Measurements from ENCODE around the gene MINDY2.
A peak's percentile ranks its signal among the peaks of the same experiment; 100 is the strongest.
"Not testable (repeated sequence)": the region's sequence is repeated elsewhere in the genome, so short reads cannot be mapped to it uniquely, and the experiment has no call there.

MINDY2 gene

DNA sequence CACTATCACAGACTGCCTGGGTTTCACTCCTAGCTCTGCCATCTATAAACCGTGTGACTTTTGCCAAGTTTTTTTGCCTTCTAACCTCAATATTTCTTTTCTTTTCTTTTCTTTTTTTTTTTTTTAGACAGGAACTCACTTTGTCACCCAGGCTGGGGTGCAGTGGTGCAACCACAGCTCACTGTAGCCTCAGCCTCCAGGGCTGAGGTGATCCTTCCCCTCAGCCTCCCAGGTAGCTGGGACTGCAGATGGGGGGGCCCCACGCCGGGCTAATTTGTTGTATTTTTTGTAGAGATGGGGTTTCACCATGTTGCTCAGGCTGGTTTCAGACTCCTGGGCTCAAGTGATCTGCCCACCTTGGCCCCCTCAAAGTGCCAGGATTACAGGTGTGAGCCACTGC is 18.4 kb upstream of the MINDY2 start:
- DNase-seq (ENCODE audit: low spot score) = no peak

DNA sequence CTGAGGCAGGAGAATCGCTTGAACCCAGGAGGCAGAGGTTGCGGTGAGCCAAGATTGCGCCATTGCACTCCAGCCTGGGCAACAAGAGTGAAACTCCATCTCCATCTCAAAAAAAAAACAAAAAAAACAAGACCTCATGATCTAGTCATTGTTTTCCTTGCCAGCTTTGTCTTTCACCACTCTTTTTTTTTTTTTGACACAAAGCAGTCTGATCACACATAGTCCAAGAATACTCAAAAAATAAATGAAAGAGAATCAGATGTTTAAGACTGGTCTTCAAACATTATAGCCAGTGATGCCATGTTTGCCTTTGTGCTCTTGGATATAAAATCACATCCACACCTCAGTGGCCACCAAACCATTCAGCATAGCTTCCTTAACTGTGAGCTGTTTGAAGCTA is 15.8 kb upstream of the MINDY2 start:
- no peak for DNase-seq (ENCODE audit: low spot score)

- peak; percentile 44 for DNase-seq (ENCODE audit: low spot score)
Observed at GRCh38 chr15:58755956-58756355, 15.1 kb upstream of the MINDY2 start.

DNA sequence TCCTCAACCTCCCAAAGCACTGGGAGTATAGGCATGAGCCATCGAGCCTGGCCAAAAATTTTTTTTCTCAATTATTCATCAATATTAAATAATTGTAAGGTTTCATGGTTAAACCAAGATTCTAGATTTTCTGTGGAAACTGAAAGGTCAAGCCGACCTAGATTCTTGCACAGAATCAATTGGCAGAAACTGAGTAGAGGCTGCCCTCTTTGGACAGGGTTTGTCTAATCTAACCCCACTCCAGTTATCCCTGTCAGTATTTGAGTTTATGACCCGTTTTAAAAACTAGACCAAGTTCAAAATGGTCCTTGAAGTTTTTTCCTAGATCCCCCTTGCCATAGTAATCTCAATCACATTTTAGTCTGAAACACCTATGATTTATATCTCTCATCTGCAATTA is 13.0 kb upstream of the MINDY2 start:
- no peak for DNase-seq (ENCODE audit: low spot score)

- DNase-seq (ENCODE audit: low spot score) = no peak
Observed at GRCh38 chr15:58760385-58761009, 10.6 kb upstream of the MINDY2 start.

- no peak for DNase-seq (ENCODE audit: low spot score)
Observed at GRCh38 chr15:58761010-58761388, 10.1 kb upstream of the MINDY2 start.

- no peak for DNase-seq (ENCODE audit: low spot score)
Observed at GRCh38 chr15:58762285-58762684, 8.8 kb upstream of the MINDY2 start.

GRCh38 chr15:58762731-58763130 is 8.4 kb upstream of the MINDY2 start:
- no peak for DNase-seq (ENCODE audit: low spot score)

DNA sequence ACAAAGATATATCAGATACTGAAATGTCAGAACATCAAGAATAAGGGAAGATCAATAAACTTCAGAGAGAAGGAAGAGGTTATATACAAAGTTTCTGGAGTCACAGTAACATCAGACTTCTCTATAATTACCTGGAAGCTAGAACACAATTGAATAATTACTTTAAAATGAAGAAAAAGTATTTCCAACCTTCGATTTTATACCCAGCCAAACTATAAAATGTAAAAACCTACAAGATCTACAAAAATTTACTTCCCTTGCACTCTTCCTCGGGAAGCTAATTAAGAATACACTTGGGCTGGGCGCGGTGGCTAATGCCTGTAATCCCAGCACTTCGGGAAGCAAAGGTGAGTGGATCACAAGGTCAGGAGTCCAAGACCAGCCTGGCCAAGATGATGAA is 6.6 kb upstream of the MINDY2 start:
- DNase-seq (ENCODE audit: low spot score) = no peak

- no peak for DNase-seq (ENCODE audit: low spot score)
Observed at GRCh38 chr15:58766290-58766689, 4.8 kb upstream of the MINDY2 start.

DNA sequence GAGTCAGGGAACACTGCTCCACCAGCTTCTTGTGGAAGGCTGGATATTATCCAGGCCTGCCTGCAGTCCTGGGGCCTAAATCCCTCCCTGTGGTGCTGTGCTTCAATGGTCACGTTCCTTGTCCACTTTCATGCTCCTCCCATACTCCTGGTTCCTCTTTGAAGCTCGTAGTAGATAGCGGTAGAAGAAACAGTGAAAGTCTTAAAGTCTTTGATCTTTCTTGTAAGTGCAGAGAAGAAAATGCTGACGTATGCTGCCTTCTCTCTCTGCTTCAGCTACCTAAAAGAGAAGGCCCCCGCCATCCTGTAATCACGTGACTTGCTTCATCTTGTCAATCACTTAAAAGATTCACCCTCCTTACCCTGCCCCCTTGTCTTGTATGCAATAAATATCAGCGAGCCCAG is 2.5 kb upstream of the MINDY2 start:
- DNase-seq (ENCODE audit: low spot score) = not testable (repeated sequence)

DNA sequence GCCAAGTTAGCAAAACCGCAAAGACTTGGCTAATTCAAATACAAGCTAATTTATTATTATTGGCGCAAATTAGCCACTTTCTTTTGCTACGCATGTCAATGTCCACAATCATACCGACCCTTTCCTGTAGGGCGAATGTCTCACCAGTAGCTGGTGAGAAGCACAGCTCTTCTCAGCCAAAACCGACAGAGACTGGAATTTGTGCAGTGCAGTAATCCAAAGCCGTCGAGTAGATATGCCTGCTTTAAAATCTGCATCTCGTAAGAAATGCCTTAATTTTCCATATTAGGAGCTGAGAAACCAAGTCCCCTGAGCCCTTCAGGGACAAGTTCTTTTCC is 614 bp upstream of the MINDY2 start:
- no peak for DNase-seq (ENCODE audit: low spot score)

GRCh38 chr15:58771621-58772250 is 634 bp downstream of the MINDY2 start:
- peak; percentile 31 for DNase-seq (ENCODE audit: low spot score)

GRCh38 chr15:58773024-58773423 is 1.9 kb downstream of the MINDY2 start:
- no peak for DNase-seq (ENCODE audit: low spot score)

DNA sequence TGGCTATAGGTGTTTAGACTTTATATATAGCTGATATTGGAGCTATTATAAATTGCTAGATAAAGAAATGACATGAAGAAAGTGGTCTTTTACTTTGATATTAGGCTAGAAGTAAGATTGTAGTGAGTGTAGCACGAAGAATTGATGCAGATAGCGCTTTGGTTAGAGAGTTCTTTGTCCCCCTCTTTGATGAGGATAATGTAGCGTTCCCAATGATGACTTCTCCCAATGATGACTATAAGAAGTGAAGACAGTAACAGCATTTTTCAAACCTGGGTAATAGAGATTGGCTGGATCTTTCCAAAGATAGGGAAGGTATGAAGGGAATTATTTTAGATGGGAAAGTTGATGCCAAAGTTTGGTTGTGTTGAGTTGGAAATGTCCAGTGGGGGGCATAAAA is 4.3 kb downstream of the MINDY2 start:
- DNase-seq (ENCODE audit: low spot score) = no peak

GRCh38 chr15:58777107-58777506 is 6.0 kb downstream of the MINDY2 start:
- DNase-seq (ENCODE audit: low spot score) = no peak

DNA sequence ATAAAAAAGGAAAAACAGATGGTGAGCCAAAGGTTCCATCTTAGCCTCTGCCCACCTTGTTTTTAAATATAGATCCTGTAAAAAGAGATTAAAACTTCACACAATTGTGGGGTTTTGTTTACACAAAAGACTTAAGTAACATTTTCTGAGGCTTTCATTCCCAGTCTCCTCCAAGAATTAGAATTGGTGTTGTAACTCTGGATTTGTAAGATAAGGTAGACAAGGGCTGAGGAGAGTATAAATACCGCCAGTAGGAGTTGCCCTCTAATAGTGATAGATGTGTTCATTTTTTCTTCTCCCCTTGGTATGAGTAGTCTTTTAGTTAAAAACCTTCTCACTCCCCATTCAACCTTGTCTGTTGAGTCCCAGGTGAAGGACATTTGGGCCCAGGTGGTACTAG is 8.5 kb downstream of the MINDY2 start:
- no peak for DNase-seq (ENCODE audit: low spot score)

GRCh38 chr15:58785355-58785754 is 14.3 kb downstream of the MINDY2 start:
- no peak for DNase-seq (ENCODE audit: low spot score)

DNA sequence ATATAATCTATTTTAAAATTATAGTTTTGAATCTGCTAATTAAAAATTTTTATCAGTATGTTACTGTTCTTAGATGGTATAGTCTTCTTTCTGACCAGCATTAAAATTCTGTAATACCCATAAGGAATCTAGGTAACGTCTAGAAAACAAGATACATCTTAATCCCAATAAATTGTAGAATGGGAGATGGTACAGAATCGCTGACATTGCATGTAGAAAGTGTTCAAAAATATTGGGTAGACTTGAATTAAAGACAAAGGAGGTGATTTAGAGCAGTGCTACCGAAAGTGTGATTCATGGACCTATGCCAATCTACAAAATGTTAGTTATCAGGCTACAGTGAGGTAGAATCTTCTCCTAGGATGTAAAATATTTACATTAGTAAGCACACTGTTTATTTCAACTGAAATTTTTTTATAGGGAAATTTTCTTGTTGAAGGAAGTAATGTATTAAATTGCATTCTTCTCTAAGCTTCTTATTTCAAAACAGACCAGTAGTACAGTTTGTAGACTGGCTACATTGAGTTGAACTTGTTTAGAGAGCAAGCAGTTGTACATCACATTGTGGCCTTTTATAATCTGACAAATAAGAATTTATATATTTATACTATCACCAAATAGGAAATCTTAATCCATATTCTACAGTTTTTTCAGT is 17.1 kb downstream of the MINDY2 start:
- DNase-seq (ENCODE audit: low spot score) = no peak

DNA sequence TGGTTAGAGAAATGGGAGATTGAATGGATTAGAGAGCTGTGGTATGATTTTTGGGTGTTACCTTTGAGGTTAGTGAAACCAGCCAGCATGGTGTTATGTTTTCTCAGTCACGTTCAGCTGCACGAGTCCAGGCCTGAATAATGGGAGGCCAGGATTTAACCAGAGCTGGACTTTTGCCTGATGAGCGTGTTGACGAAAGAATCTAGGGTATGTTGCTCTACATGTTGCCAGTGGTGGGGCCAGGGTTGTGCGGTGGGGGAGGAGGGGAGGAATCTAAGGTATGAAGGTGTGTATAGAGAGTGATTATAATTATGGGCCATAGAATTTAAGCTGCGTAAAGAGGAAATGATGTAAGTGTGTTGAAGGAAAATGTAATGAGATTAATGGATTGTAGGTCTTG is 22.8 kb downstream of the MINDY2 start:
- DNase-seq (ENCODE audit: low spot score) = no peak

DNA sequence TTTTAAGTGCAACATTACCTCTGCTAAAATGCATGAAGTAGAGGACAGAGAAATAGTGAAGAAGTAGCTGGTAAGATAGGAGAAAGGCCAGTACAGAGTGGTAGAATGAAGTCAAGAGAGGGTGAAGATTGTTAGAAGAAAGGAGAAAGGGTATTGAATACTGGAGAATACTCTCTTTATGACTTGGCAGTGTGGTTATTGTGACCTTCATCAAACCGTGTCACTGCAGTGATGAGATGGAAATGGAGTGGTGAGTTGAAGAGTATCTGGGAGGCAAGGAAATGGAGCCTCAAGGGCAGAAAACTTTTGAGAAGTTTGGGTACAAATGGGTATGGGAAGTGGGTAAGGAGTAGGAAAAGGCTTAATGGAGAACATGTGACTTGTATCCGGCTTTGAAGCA is 24.7 kb downstream of the MINDY2 start:
- no peak for DNase-seq (ENCODE audit: low spot score)

DNA sequence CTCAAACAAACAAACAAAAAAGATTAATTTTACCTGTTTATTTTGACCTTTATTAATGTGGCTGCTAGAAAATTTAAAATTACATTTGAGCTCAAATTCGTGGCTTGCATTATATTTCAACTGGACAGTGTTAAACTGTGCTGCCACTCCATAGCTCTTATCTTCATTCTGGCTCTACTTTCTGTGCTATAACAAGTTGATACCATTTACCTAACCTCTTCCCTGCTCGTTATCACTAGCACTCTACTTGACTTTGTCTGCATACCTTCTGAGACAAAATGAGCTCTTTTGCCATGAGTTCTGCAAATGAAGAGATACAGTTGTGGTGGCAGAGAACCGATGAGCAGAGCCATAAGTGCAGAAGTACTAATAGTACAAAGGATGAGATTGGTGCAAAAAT is 26.4 kb downstream of the MINDY2 start:
- DNase-seq (ENCODE audit: low spot score) = no peak

DNA sequence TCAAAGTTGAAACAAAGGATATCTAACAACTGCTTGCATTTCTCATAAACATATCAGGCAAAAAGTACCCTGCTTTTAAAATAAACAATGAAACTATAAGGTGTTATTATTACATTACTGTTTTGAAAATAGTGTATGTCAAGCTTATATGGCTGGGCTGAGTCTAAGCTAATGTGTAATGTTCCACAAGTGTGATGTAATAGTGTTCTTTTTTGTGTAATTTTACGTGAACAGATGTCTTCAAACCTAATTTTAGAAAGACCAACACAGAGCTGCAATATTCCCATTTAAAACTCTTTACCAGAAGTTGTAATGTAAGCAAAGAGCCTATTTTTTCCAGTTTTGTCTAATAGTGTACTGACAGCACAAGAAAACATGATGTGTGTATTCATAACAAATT is 34.0 kb downstream of the MINDY2 start:
- no peak for DNase-seq (ENCODE audit: low spot score)

DNA sequence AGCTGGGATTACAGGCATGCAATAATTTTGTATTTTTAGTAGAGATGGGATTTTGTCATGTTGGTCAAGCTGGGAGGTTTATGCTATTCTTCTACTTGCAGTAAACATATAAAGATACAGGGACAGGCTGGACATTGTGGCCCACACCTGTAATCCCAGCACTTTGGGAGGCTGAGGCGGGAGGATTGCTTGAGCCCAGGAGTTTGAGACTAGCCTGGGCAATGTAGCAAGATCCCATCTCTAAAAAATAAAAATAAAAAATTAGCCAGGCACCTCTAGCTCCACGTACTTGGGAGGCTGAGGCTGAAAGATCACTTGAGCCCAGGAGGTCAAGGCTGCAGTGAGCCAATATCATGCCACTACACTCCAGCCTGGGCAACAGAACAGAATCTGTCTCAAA is 52.2 kb downstream of the MINDY2 start:
- DNase-seq (ENCODE audit: low spot score) = not testable (repeated sequence)

Measured in hematopoietic multipotent progenitor cell treated with erythropoietin and hydrocortisone succinate and interleukin-3 and kit ligand, for 17 days (in vitro differentiated cells).